Measurements from ENCODE around the gene FCHSD1. TPM values are rescaled to one million over a fixed set of nuclear protein-coding genes. Genes with fewer than 3 reads are reported as not detected.
A peak's percentile ranks its signal among the peaks of the same experiment; 100 is the strongest.

The FCHSD1 gene
- total RNA-seq, 1 experiment from 2014 or later: 23.1 TPM

DNA sequence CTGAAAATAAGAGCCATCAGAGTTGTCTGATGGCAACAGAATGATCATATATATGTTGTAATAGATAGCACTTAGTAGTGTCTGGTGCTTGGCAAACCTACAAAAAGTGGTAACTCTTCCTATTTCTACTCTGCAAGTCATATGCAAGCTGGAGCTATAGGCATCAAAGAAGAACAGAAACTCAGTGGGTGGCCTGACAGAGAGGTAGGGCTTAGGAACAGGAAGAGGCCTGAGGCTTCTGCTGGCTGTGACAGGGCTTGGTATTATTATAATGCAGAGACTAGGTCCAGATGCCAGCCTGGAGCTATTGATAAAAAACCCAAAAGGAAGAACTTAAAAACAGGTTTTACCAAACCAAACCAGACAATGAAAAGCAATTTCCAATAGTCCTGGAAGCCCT lies 28.0 kb downstream of the FCHSD1 start:
- no peaks in the 10 kb centered on the region for H3K79me1 ChIP-seq (ENCODE audit: insufficient read depth, low read depth, low read length, poor library complexity, severe bottlenecking)
- no peaks in the 10 kb centered on the region for H3K23me2 ChIP-seq (ENCODE audit: insufficient read length, low read depth, low read length, poor library complexity, severe bottlenecking)
- H3K9me3 Mint-ChIP-seq: peaks cover 0 to 2% of the 10 kb centered on the region in 2 experiments; a peak in 1 of 5 replicates
- no peak overlapping the region for H2BK5ac ChIP-seq (ENCODE audit: insufficient read length, low read length)
- H3K18ac ChIP-seq (ENCODE audit: insufficient read length, low read depth, low read length): no peak overlapping the region
- no peak overlapping the region for H4K91ac ChIP-seq (ENCODE audit: insufficient read length, low read depth, low read length)
- H2BK12ac ChIP-seq (ENCODE audit: insufficient read length, low read depth, low read length): no peak overlapping the region
- no peak overlapping the region for H2BK20ac ChIP-seq (ENCODE audit: low read depth, low read length, poor library complexity, severe bottlenecking)
- no peak overlapping the region for H3K14ac ChIP-seq (ENCODE audit: insufficient read depth, low read length)
- DNase-seq: no peak
- H3K4ac ChIP-seq (ENCODE audit: low read depth, low read length): no peak overlapping the region
- peak overlapping the region in 1 of 2 experiments; percentile 54; a peak in 2 of 5 replicates for H3K4me3 Mint-ChIP-seq
- H4K8ac ChIP-seq (replicated peaks; ENCODE audit: insufficient read length, low read depth, low read length): no peak overlapping the region
- H3K79me2 ChIP-seq (ENCODE audit: insufficient read depth, low read length): no peaks in the 10 kb centered on the region
- no peak overlapping the region for H3K23ac ChIP-seq (ENCODE audit: insufficient read length, low read depth, low read length)
- no peak overlapping the region for H3K4me2 ChIP-seq (ENCODE audit: insufficient read depth, insufficient read length, low read length)
- H4K20me1 ChIP-seq (ENCODE audit: control insufficient read depth, insufficient read depth, insufficient read length): no peaks in the 10 kb centered on the region
- H3K9me3 ChIP-seq (ENCODE audit: control insufficient read depth, low read depth, low read length): no peaks in the 10 kb centered on the region
- no peak overlapping the region for H3K9ac ChIP-seq (ENCODE audit: extremely low read depth, insufficient read length, low read length)
- peaks cover 26 to 64% (median 63%) of the 10 kb centered on the region in 3 experiments; a peak in 6 of 7 replicates for H3K36me3 Mint-ChIP-seq (ENCODE audit: insufficient read depth in 1 of 3, low read depth in 3 of 3)
- no peak overlapping the region for H3K27ac ChIP-seq (ENCODE audit: insufficient read length, low read depth, low read length)
- H2AK5ac ChIP-seq (ENCODE audit: insufficient read length, low read length): no peak overlapping the region
- H4K5ac ChIP-seq (ENCODE audit: insufficient read length, low read depth, low read length): no peak overlapping the region
- H3K4me1 ChIP-seq (ENCODE audit: insufficient read depth, low read length): no peaks in the 10 kb centered on the region
- no peak overlapping the region for H3K56ac ChIP-seq (ENCODE audit: insufficient read length, low read depth, low read length)
- H2BK15ac ChIP-seq (ENCODE audit: low read depth, low read length): no peak overlapping the region
- no peak overlapping the region for H2AFZ ChIP-seq (ENCODE audit: low read length)
- H3K27me3 Mint-ChIP-seq (ENCODE audit: low read depth): no peaks in the 10 kb centered on the region
- H2BK120ac ChIP-seq (ENCODE audit: low read depth, low read length, poor library complexity, severe bottlenecking): no peak overlapping the region
- TF ChIP-seq, protein P1, sequence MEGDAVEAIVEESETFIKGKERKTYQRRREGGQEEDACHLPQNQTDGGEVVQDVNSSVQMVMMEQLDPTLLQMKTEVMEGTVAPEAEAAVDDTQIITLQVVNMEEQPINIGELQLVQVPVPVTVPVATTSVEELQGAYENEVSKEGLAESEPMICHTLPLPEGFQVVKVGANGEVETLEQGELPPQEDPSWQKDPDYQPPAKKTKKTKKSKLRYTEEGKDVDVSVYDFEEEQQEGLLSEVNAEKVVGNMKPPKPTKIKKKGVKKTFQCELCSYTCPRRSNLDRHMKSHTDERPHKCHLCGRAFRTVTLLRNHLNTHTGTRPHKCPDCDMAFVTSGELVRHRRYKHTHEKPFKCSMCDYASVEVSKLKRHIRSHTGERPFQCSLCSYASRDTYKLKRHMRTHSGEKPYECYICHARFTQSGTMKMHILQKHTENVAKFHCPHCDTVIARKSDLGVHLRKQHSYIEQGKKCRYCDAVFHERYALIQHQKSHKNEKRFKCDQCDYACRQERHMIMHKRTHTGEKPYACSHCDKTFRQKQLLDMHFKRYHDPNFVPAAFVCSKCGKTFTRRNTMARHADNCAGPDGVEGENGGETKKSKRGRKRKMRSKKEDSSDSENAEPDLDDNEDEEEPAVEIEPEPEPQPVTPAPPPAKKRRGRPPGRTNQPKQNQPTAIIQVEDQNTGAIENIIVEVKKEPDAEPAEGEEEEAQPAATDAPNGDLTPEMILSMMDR (conservative IDR thresholded peaks at IDR 0.05): no peak
- no peaks in the 10 kb centered on the region for H3K27me3 ChIP-seq (ENCODE audit: insufficient read depth, low read length)
- H3T11ph ChIP-seq (ENCODE audit: low read length): no peak overlapping the region
- H3K27ac Mint-ChIP-seq: peak overlapping the region; percentile 13 to 68 (median 31); a peak in 4 of 7 replicates
- H3K4me1 Mint-ChIP-seq: peaks cover 11 to 13% of the 10 kb centered on the region in 2 experiments
